ENCODE data around the gene C11orf52.
"Not testable (repeated sequence)": the region's sequence is repeated elsewhere in the genome, so short reads cannot be mapped to it uniquely, and the experiment has no call there.

Gene C11orf52

GRCh38 chr11:111913031-111913861, 5.5 kb upstream of the C11orf52 start:
- no peak for DNase-seq

DNA sequence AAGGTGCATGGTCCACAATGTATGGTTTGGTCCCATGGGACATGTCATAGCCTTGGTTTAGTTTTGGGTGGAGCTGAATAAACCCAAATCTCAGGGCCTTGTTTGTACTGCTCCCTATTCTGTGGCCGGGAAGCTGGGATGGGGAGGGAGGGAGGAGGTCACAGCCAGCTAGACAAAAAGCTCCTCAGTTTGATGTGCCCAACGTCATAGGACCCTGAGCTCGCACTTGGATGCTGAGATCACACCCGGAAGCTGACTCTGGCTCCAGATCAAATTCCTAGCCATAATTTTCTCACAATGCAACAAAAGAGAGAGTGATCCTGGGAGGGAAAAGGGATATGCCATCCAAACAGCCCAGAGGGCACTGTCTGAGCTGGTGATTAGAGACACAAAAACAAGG, 4.7 kb upstream of the C11orf52 start:
- no peak for DNase-seq

DNA sequence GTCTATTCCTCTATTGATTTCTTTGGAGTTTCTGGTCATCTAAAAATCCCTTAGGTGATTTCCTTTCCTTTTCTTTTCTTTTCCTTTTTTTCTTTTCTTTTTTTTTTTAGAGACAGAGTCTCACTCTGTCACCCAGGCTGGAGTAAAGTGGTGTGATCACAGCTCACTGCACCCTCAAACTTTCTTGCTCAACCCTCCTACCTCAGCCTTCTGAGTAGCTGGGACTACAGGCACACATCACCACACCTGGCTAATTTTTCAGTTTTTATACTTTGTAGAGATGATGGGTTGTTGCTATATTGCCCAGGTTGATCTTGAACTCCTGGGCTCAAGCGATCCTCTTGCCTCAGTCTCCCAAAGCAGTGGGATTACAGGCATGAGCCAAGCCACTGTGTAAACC, 1.9 kb upstream of the C11orf52 start:
- DNase-seq = no peak

DNA sequence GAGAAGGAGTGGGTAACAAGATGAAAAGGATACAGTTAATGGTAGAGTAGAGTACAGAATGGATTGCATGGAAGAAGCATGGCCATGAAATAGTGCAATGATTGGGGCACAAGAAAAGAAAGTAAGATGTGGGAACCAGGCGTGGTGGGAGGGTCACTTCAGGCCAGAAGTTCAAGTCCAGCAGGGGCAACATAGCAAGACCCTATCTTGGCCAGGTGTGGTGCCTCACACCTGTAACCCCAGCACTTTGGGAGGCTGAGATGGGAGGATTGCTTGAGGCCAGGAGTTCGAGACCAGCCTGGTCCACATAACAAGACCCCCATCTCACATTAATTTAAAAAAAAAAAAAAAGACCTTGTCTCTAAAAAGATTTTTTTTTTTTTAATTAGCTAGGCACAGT, 1.4 kb upstream of the C11orf52 start:
- DNase-seq = no peak

DNA sequence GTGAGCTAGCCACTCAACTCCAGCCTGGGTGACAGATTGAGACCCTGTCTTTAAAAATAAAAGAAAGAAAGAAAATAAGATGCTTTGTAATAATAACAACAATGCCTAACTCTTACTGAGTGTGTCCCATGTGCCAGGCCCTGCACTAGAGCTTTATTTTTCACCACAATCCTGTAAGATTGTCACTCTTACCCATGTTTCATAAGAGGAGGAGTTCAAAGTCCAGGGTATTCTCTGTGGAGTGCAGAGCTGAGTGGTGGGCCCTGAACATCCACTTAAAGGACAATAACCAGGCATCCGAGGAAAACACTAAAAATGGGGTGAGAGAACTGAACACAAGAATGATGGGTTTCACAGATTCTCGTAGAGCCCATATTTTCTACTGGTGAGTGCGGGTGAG, 925 bp upstream of the C11orf52 start:
- no peak for DNase-seq

DNA sequence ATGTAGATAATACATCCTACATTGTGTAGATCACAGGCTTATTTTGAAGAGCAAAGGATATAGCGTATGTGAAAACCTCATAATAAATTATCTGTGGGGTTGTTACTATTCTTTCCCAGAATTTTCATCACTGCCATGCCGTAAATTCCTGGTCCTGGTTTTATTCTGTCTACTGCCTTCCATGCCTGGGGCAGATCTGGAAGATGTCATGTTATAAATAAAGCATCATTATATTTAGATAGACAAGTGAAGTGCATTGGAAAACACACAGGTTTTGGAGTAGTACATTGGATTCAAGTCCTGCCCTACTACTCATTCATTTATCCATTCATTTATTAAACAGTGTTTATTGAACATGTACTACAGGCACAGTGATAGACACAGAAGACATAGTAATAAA, 2.2 kb downstream of the C11orf52 start:
- no peak for DNase-seq

- no peak for DNase-seq
Measured at GRCh38 chr11:111921541-111922230, 3.0 kb downstream of the C11orf52 start.

GRCh38 chr11:111922803-111923202, 4.1 kb downstream of the C11orf52 start:
- DNase-seq = no peak

DNA sequence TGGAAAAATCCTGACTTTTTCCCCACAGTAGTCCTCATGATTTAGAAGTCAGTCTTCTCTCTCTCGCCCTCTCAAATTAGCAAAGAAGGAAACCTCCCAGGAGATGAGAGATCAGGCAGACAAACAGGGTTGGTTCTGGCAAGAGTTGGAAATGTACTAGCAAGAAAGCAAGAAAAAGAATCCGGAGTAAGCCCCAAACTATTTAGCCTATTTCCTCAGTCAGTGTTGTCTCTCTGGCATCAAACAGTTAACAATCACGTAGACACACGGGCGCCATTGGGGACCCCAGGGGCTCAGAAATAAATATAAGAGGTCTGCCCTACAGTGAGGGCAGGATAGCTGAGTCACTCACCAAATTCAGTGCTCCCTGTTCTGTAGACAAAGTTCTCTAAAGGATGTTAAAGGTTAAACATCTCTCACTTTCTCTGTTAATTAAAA, 4.7 kb downstream of the C11orf52 start:
- no peak for DNase-seq

DNA sequence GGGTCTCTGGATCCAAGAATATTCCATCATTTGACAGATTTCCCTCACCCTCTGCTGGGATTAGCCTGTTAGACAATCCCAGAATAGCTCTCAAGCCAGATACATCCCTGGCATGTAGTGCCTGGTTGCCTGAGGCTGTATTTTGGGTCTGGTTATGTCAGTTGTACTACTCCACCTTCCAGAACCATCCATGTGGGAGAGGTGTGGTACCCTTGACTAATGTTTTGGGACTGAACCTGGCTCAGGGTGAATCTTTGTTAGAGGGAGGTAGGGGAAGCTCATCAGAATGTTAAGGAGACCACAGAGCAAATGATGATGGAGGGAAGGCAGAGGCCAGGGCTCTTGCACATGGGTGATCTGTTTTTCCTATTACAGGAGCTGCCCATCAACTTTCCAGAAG, 5.2 kb downstream of the C11orf52 start:
- DNase-seq = no peak

DNA sequence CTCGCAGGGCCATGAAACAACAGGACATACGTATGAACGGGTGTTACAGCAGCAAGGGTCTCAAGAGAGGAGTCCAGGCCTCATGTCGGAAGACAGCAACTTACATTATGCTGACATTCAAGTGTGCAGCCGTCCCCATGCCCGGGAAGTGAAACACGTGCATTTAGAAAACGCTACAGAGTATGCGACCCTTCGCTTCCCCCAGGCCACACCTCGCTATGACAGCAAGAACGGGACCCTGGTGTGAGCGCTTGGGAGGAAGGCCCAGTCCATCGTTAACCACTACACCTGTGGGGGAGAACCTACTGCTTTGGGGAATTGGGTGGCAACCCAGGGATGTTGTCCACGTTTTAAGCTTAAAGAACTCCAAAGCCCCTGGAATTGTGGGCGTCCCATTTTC, 7.2 kb downstream of the C11orf52 start:
- no peak for DNase-seq

DNA sequence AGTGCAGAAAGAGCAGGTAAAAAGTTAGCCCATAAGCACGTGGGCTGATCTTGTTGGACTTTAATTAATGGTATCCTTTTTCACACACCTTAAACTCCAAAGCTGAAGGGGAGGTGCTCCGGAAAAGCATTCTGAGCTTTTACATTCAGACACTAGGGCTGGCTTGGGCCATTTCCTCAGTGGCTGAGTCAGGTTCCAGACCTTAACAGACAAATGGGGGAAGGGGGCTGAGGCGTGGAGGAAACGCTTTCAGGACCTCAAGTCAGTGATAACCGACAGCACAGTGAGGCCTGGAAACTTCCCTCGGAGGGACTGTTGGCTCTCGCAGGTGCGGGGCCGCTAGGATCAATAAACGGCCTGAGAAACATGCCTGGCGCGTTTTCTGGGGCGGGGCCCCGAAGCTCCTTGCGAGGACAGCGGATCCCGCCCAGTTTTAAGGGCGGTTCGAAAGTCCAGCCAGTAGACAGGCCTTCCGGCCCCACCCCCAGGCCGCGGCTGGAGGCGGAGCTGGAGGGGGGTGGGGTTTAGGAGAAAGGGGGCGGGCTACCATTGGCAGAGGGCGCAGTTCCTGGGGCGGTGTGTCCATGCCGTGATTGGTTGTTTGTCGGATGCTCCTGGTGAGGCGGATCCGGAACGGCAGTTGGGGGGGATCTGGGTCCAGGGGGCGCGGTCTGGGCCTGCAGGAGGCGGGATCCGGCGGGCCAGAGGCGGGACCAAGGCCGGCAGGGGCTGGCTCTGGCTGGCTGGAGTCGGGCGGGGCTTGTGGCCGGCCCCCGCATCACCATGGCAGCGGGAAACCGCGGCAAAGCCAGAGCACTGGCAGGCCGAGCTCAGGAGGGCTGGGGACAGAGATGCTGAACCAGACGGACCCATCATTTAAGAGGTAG, 8.0 kb downstream of the C11orf52 start:
- DNase-seq = peak; percentile 96

DNA sequence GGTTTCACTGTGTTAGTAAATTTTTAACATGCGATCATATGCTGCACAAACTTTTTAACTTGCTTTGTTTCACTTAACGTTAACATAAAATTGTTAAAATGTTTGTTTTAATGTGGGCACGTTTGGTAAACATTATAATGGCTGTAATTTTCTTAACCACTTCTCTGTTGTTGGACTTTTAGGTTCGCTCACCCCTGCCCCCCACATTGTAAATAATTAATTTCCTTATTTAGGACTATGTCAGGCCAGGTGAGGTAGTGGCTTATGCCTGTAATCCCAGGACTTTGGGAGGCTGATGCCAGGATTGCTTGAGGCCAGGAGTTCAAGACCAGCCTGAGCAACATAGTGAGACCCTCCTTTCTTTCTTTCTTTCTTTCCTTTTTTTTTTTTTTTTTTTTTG, 11.8 kb downstream of the C11orf52 start:
- DNase-seq = no peak

- peak; percentile 92 for DNase-seq
Measured at GRCh38 chr11:111932611-111932950, 13.9 kb downstream of the C11orf52 start.

DNA sequence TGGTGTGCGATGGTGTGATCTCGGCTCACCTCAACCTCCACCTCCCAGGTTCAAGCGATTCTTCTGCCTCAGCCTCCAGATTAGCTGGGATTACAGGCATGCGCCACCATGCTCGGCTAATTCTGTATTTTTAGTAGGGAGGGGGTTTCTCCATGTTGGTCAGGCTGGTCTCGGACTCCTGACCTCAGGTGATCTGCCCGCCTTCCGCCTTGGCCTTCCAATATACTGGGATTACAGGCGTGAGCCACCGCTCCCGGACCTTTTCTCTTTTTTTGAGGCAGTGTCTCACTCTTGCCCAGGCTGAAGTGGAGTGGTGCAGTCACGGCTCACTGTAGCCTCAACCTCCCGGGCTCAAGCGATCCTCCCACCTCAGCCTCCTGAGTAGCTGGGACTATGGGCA, 14.5 kb downstream of the C11orf52 start:
- not testable (repeated sequence) for DNase-seq

- DNase-seq = peak; percentile 92
Measured at GRCh38 chr11:111933872-111934271, 15.2 kb downstream of the C11orf52 start.

DNA sequence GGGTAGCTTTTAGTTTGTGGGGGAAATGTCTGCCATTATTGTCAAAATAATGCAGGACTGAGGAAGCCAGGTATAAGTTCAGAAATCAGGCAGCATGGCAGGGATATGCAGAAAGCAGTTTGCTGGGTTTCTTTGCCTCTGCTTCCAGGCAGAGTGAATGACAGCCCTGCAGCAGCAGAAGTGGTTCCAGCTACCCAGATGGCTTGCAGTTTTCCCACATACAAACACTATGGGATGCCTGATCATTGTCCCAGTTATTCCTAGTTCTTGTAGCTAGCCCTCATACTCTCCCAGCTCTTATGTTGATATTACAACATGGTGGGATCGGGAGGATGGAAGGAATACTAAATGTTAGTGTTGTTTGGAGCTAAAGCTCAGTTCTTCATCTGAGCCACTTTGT, 15.6 kb downstream of the C11orf52 start:
- no peak for DNase-seq

DNA sequence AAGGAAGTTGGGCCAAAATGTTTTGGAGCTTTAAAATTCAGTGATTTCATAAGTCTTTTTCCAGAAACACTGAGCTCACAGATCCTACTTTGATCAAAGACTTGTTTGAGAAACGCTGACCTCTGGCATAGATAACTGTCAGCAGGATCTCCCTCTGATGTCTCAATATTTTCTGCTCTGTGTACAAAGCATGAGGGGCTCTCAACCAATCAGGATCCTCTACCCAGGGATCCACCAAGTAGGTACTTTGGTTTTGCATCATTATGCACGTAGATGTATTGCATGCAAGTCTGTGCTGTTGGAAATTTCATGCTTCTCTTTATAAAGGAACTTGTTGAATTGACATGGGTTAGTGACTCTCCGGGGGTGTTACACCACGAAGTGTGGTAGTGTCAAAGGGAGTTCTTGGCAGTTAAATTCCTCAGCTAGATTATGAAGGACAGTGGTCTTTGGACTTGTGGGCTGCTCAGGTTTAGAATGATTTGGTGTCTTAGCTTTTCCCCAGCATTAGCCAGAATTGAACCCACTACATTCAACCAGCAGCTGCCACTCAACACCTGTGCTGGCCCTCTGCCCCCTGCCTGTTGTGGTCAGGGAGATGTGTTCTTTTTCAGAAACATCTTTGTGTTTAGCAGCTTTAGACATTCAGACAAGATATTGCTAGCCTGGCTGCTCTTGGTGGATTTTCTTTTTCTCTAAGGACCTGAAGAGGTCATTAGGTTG, 16.8 kb downstream of the C11orf52 start:
- DNase-seq = peak; percentile 99

- peak; percentile 56 for DNase-seq
Measured at GRCh38 chr11:111936040-111936540, 17.4 kb downstream of the C11orf52 start.

- DNase-seq = no peak
Measured at GRCh38 chr11:111937461-111937769, 18.7 kb downstream of the C11orf52 start.

GRCh38 chr11:111937844-111938243, 19.1 kb downstream of the C11orf52 start:
- peak; percentile 6 for DNase-seq

GRCh38 chr11:111938687-111939160, 20.0 kb downstream of the C11orf52 start:
- peak; percentile 93 for DNase-seq

Measured in inflammatory macrophage treated with lipopolysaccharide for 4 hours (primary cell).